OCI-LY1 (cell line): ENCODE results near the gene RAB3IL1.

Experiments used
- H2AFZ ChIP-seq: fragments of 200-600 bp; sonication (generic), shearing (Covaris generic); 2 replicates; pipeline ENCODE4 v1.6.0; 2014; ENCODE audit warnings: antibody characterized with exemption, mild to moderate bottlenecking, low read length
- H3F3A ChIP-seq: fragments of 200-600 bp; sonication (generic), shearing (Covaris generic); 2 replicates; pipeline ENCODE4 v1.6.0; 2014; ENCODE audit warnings: mild to moderate bottlenecking, antibody characterized with exemption, low read length, moderate library complexity; ENCODE audit not compliant: insufficient read depth
- H3K27ac ChIP-seq: fragments of 200-600 bp; sonication (generic); 2 replicates; pipeline ENCODE4 v1.5.1; 2014; ENCODE audit warnings: low read length, mixed run types, mild to moderate bottlenecking, low read depth; ENCODE audit not compliant: poor library complexity, severe bottlenecking
- H3K27me3 ChIP-seq: fragments of 200-600 bp; sonication (generic); 2 replicates; pipeline ENCODE4 v1.6.0; 2014; ENCODE audit warnings: antibody characterized with exemption, mild to moderate bottlenecking, low read length, moderate library complexity; ENCODE audit not compliant: insufficient read depth
- H3K36me3 ChIP-seq: fragments of 200-600 bp; sonication (generic); 2 replicates; pipeline ENCODE4 v1.6.1; 2014; ENCODE audit warnings: mild to moderate bottlenecking, antibody characterized with exemption, low read length, moderate library complexity, mixed read lengths; ENCODE audit not compliant: insufficient read depth
- H3K4me1 ChIP-seq: fragments of 200-600 bp; sonication (generic); 2 replicates; pipeline ENCODE4 v1.5.1; 2014; ENCODE audit warnings: mild to moderate bottlenecking, low read length, moderate library complexity; ENCODE audit not compliant: insufficient read depth, severe bottlenecking
- H3K4me2 ChIP-seq: fragments of 200-600 bp; sonication (generic), shearing (Covaris generic); 2 replicates; pipeline ENCODE4 v1.6.1; 2014; ENCODE audit warnings: low read length
- H3K4me3 ChIP-seq: fragments of 200-600 bp; sonication (generic); 2 replicates; pipeline ENCODE4 v1.5.1; 2014; ENCODE audit warnings: low read length, low read depth, mild to moderate bottlenecking, mixed read lengths; ENCODE audit not compliant: poor library complexity, severe bottlenecking
- H3K79me2 ChIP-seq: fragments of 200-600 bp; shearing (Covaris generic); 2 replicates; pipeline ENCODE4 v1.6.1; 2016; ENCODE audit warnings: mixed run types, low read length, mixed read lengths; ENCODE audit not compliant: insufficient read depth
- H3K9ac ChIP-seq: fragments of 200-600 bp; sonication (generic), shearing (Covaris generic); 2 replicates; pipeline ENCODE4 v1.6.1; 2014; ENCODE audit warnings: mild to moderate bottlenecking, low read length, mixed read lengths
- H3K9me2 ChIP-seq: fragments of 200-600 bp; sonication (generic), shearing (Covaris generic); 2 replicates; pipeline ENCODE4 v1.6.1; 2014; ENCODE audit warnings: low read depth, mild to moderate bottlenecking, low read length, mixed read lengths
- H3K9me3 ChIP-seq: fragments of 200-600 bp; shearing (Covaris generic); 2 replicates; pipeline ENCODE4 v1.6.1; 2014; ENCODE audit warnings: low read length, mixed read lengths
- H4K20me1 ChIP-seq: fragments of 200-600 bp; sonication (generic), shearing (Covaris generic); 2 replicates; pipeline ENCODE4 v1.6.0; 2016; ENCODE audit warnings: mild to moderate bottlenecking, low read length; ENCODE audit not compliant: insufficient read depth
- EZH2 ChIP-seq: fragments of 200-600 bp; sonication (generic), shearing (Covaris generic); IDR thresholded peaks from 2 replicates; pipeline ENCODE4 v1.8.0; 2017; ENCODE audit warnings: borderline replicate concordance, mixed run types, mild to moderate bottlenecking, antibody characterized with exemption, low read length, moderate library complexity, mixed read lengths
- TF ChIP-seq, protein P1 (sequence below): fragments of 200-600 bp; sonication (generic), shearing (Covaris generic); IDR thresholded peaks from 2 replicates; pipeline ENCODE4 v1.5.1; 2017; ENCODE audit warnings: mild to moderate bottlenecking, antibody characterized with exemption, low read length, moderate library complexity, mixed read lengths

The RAB3IL1 gene

DNA sequence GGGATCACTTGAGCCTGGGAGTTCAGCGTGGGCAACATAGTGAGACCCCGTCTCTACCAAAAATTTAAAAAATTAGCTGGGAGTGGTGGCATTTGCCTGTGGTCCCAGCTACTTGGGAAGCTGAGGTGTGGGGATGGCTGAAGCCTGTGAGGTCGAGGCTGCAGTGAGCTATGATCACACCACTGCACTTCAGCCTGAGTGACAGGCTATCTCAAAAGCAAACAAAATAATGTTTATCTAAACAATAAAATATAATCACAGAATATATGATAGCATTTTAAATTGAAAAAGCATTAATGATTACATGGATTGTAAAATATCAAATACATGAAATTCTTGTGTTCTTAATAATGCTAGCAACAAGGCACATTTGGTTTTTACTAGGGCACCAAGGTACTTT lies 35.5 kb upstream of the RAB3IL1 start:
- H4K20me1 ChIP-seq = no peaks in the 10 kb centered on the region
- H3K79me2 ChIP-seq = no peaks in the 10 kb centered on the region
- no peaks in the 10 kb centered on the region for H3K27me3 ChIP-seq
- no peak overlapping the region for H3K4me2 ChIP-seq
- H3K36me3 ChIP-seq = no peaks in the 10 kb centered on the region
- no peak overlapping the region for H3K9ac ChIP-seq
- no peak overlapping the region for H3K27ac ChIP-seq
- TF ChIP-seq EZH2 = no peak
- TF ChIP-seq, protein P1, sequence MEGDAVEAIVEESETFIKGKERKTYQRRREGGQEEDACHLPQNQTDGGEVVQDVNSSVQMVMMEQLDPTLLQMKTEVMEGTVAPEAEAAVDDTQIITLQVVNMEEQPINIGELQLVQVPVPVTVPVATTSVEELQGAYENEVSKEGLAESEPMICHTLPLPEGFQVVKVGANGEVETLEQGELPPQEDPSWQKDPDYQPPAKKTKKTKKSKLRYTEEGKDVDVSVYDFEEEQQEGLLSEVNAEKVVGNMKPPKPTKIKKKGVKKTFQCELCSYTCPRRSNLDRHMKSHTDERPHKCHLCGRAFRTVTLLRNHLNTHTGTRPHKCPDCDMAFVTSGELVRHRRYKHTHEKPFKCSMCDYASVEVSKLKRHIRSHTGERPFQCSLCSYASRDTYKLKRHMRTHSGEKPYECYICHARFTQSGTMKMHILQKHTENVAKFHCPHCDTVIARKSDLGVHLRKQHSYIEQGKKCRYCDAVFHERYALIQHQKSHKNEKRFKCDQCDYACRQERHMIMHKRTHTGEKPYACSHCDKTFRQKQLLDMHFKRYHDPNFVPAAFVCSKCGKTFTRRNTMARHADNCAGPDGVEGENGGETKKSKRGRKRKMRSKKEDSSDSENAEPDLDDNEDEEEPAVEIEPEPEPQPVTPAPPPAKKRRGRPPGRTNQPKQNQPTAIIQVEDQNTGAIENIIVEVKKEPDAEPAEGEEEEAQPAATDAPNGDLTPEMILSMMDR = no peak
- no peaks in the 10 kb centered on the region for H3F3A ChIP-seq
- no peaks in the 10 kb centered on the region for H3K9me2 ChIP-seq
- H3K4me3 ChIP-seq = no peak overlapping the region
- H3K9me3 ChIP-seq = no peaks in the 10 kb centered on the region
- H2AFZ ChIP-seq = no peak overlapping the region
- no peaks in the 10 kb centered on the region for H3K4me1 ChIP-seq

DNA sequence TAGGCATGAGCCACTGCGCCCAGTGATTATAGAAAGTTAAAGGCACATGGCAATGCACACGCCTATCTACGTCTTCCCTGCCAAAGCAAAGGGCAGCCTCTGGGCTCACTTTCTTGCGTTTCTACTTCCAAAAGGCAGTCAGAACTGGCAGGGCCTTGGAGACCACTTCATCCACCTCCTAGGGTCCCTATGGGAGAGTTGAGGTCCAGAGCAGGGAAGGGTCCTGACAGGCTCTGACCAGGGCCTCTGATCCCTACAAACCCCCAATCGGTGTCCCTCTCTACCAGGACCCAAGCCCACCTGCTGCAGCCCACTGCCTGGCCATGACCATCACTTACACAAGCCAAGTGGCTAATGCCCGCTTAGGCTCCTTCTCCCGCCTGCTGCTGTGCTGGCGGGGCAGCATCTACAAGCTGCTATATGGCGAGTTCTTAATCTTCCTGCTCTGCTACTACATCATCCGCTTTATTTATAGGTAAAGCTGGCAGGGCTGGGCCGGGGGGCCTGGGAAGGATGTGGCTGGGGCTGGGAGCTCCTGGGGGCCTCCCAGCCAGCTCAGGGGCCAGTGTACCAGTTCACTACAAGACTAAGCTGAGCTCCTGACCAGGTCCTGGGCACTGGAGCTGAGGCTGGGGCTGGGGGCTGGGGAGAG lies 34.2 kb upstream of the RAB3IL1 start:
- no peaks in the 10 kb centered on the region for H4K20me1 ChIP-seq
- H3F3A ChIP-seq = no peaks in the 10 kb centered on the region
- H2AFZ ChIP-seq = no peak overlapping the region
- no peak overlapping the region for H3K4me2 ChIP-seq
- TF ChIP-seq EZH2 = no peak
- TF ChIP-seq, protein P1 = no peak
- no peaks in the 10 kb centered on the region for H3K36me3 ChIP-seq
- no peak overlapping the region for H3K27ac ChIP-seq
- no peaks in the 10 kb centered on the region for H3K9me2 ChIP-seq
- no peak overlapping the region for H3K4me3 ChIP-seq
- H3K4me1 ChIP-seq = no peaks in the 10 kb centered on the region
- no peaks in the 10 kb centered on the region for H3K27me3 ChIP-seq
- no peak overlapping the region for H3K9ac ChIP-seq
- no peaks in the 10 kb centered on the region for H3K79me2 ChIP-seq
- H3K9me3 ChIP-seq = no peaks in the 10 kb centered on the region

DNA sequence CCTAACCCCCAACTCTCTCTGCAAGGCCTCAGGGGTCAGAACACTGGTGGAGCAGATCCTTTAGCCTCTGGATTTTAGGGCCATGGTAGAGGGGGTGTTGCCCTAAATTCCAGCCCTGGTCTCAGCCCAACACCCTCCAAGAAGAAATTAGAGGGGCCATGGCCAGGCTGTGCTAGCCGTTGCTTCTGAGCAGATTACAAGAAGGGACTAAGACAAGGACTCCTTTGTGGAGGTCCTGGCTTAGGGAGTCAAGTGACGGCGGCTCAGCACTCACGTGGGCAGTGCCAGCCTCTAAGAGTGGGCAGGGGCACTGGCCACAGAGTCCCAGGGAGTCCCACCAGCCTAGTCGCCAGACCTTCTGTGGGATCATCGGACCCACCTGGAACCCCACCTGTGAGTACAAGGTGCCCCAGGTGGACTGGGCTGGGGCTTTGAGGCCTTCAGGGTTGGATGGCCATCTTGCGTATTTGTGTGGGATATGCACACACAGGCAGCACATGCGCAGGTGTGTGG lies 32.7 kb upstream of the RAB3IL1 start, which contains the start of gene BEST1:
BEST1 (plus strand) TSS at position 317 of the 513 bp plus-strand sequence. CDS start 1,456 bp downstream, outside the sequence.
- Histone ChIP-seq H3K27ac (no peak within 1 kb of the TSS), H3F3A (no peaks in the 10 kb centered on the region), H3K27me3 (no peaks in the 10 kb centered on the region), H4K20me1 (no peaks in the 10 kb centered on the region), H3K9me3 (no peaks in the 10 kb centered on the region), H3K4me3 (no peak within 1 kb of the TSS), H3K9ac (no peak within 1 kb of the TSS), H3K4me1 (no peaks in the 10 kb centered on the region), H2AFZ (no peak within 1 kb of the TSS), H3K79me2 (no peaks in the 10 kb centered on the region), H3K36me3 (no peaks in the 10 kb centered on the region), H3K9me2 (no peaks in the 10 kb centered on the region), H3K4me2 (no peak within 1 kb of the TSS)
- TF ChIP-seq, protein P1 = no peak
- TF ChIP-seq EZH2 = no peak
